ENCODE measurements around the gene NECAP2.
"Not testable (repeated sequence)": the region's sequence is repeated elsewhere in the genome, so short reads cannot be mapped to it uniquely, and the experiment has no call there.

The NECAP2 gene

DNA sequence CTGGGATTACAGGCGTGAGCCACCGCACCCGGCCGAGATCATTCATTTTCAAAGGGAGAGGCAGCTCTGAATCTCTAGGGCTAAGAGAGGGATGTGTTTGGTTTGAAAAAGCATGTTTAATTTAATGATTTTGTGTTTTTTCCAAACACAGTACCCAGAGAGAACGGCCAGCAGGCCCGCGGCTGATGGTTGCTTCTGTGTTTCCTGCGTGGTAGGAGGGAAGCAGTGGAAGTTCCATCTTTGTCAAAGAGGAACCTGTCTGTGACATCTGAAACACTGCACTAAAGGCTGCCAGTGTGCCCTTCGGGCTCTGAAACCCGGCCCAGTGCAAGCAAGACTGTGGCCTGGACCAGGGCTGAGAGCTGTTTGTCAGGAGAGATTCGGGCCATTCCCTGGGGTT lies 59.9 kb downstream of the NECAP2 start:
- DNase-seq: not testable (repeated sequence)

DNA sequence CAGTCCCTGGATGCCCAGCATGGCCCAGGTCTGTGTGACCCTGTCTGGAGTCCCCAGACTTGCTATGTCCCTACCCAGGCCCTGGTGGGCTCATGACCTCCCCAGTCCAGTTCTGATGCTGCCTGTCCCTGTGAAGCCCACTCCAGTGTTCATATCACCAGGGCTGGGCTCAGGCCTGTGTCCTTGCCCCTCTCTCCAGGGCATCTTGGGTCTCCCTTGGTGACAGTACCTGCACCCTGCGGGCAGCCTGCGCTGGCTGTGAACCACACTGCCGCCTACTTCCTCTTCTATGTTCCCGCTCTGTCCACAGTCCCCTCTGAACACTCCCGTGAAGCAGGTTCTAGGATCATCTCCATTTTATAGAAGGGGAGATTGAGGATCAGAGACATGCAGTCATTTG lies 60.5 kb downstream of the NECAP2 start:
- DNase-seq: not testable (repeated sequence)

DNA sequence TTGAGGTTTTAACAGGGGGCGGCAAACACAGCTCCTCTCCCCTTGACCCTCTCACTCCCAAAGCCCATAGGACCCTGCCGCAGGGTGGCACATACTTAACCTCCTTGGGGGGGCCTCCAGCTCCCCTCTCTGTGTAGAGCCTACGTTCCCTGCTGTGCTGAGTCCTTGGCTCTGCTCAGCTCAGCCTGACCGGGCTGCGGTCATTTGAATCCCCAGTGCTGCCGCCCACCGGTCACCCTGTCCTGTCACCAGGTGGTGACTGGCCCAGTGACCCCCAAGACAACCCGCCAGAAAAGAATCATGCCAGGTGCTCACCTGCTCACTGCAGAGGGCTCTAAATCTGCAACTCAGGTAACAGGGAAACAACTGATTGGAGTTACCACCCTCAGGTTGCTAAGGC lies 60.9 kb downstream of the NECAP2 start:
- not testable (repeated sequence) for DNase-seq

DNA sequence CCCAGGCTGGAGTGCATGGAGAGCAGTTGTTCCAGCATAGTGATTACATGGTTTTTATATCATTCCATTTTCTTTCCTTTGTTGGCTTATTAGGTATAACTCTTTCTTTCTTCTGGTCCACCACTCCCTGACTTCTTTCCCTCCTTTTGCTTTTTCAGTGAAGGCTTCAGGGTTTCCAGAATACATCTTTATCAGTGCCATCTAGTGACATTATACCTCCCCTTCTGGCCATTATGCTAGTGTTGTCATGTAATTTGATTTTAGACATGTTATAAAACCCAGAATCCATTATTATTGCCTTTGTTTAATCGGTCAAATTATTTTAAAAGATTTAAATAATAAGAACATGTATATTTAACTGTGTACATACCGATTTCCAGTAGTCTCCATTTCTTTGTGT lies 63.0 kb downstream of the NECAP2 start:
- DNase-seq: no peak

DNA sequence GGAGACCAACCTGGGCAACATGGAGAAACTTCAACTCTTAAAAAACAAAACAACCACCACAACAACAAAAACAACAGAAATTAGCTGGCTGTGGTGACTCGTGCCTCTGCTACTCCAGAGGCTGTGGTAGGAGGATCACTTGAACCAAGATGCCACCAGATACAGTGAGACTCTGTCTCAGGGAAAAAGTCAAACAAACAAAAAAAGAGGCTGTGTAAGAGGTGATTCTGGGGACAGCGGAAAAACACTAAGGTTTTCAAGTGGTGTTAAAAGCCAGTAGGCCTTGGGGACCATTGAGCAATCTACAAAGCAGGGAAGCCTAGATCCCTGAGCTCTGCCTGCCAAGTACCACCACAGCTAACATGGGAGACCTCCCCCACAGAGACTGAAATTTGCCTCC lies 65.3 kb downstream of the NECAP2 start:
- DNase-seq: not testable (repeated sequence)

DNA sequence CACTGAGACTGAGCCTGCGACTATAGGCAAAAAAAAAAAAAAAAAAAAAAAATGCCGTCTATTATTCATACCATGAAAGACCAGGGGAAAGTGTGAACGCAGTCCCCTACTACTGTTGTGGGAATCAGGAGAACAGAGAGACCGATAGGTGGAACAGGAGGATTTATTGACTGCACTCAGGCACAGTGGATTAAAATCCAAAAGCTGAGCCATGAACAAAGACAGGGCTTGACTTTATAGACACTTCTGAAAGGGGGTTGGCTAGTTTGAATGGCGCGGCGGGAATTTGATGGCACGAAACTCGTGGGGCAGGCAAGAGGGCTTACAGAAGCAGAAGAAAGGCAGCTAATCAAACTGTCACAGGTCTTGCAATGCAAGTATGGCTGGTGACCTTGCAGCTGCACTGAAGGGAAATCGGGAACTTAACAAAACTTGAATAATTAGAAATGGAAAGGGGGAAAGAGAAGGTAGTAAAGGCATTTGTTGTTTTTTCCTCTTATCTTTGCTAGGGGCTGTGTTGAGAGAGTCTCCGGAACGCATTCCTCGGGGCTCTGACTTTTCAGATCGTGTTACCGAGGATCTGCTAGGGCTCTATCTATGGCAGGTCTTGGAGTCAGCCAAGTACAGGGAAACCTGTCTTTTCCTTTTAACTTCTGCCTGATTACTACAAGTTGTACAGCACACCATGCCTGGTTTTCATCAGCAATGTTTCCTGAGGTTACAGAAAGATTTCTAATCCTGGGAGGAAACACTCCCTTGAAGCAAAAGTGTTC lies 66.0 kb downstream of the NECAP2 start:
- DNase-seq: not testable (repeated sequence)

DNA sequence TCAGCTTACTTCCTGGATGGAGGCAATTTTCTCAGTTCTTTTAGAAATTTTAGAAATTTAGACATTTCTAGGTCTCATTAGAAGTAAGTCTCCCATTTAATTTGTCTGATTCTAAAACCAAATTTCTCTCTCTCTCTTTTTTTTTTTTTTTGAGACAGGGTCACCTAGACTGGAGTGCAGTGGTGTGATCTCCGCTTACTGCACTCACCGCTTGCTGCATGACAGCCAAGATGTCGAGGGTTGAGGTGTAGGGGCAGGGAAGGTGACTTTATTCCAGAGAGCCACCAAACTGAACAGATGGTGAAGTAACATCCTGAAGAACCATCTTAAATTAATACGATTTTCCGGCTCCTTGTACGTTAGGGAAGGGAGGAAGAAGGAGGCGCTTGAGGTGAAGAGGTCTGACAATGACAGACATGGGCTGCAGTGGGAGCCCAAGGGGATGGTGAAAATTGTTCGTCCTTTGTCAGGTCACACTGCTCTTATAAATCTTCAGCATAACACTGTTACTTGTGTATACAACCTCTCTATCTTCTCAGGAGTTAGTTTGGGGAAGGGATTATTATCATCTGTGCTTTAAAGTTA lies 68.4 kb downstream of the NECAP2 start:
- not testable (repeated sequence) for DNase-seq

All from SHP77 treated with DMSO at 0.1 percent for 48 hours (cell line).